Activated effector memory CD4-positive, alpha-beta T cell treated with anti-CD3 and anti-CD28 coated beads, Interleukin-2, amount 50 U/mL, for 16 hours (primary cell): ENCODE data around the gene IFIT1B.
A peak's percentile ranks its signal among the peaks of the same experiment; 100 is the strongest.

ENCODE experiments used
- DNase-seq: peaks from one replicate; pipeline ENCODE4 v3.0.0-alpha.2; 2020

Gene IFIT1B

GRCh38 chr10:89414146-89414878 is 36.5 kb downstream of the IFIT1B start, which contains the start of gene IFIT5:
TSS of gene IFIT5 (plus strand) at chr10:89414568. CDS start at chr10:89414799, 231 bp downstream.
- DNase-seq = peak; percentile 87

GRCh38 chr10:89414879-89415821 is 37.3 kb downstream of the IFIT1B start:
- DNase-seq = peak; percentile 79

GRCh38 chr10:89416465-89416864 is 38.6 kb downstream of the IFIT1B start:
- DNase-seq = no peak

GRCh38 chr10:89419548-89419947 is 41.7 kb downstream of the IFIT1B start:
- no peak for DNase-seq

GRCh38 chr10:89421018-89421476 is 43.2 kb downstream of the IFIT1B start:
- no peak for DNase-seq

- no peak for DNase-seq
Observed at GRCh38 chr10:89425000-89425399, 47.1 kb downstream of the IFIT1B start.

- DNase-seq = no peak
Observed at GRCh38 chr10:89426230-89426868, 48.5 kb downstream of the IFIT1B start.

- DNase-seq = no peak
Observed at GRCh38 chr10:89427629-89428028, 49.8 kb downstream of the IFIT1B start.

- DNase-seq = no peak
Observed at GRCh38 chr10:89428877-89429276, 51.0 kb downstream of the IFIT1B start.

GRCh38 chr10:89431977-89432376 is 54.1 kb downstream of the IFIT1B start:
- DNase-seq = no peak
